Stimulated activated CD8-positive, alpha-beta memory T cell treated with anti-CD3 and anti-CD28 coated beads, Interleukin-15, amount 100 ng/mL, for 24 hours (primary cell): ENCODE data around the gene MIPOL1.
"Not testable (repeated sequence)": the region's sequence is repeated elsewhere in the genome, so short reads cannot be mapped to it uniquely, and the experiment has no call there.

Experiments
- DNase-seq: peaks from one replicate; pipeline ENCODE4 v3.0.0-alpha.2; 2020; ENCODE audit warnings: low read depth

Gene MIPOL1

GRCh38 chr14:37187294-37187693 is 10.4 kb upstream of the MIPOL1 start:
- DNase-seq: no peak

DNA sequence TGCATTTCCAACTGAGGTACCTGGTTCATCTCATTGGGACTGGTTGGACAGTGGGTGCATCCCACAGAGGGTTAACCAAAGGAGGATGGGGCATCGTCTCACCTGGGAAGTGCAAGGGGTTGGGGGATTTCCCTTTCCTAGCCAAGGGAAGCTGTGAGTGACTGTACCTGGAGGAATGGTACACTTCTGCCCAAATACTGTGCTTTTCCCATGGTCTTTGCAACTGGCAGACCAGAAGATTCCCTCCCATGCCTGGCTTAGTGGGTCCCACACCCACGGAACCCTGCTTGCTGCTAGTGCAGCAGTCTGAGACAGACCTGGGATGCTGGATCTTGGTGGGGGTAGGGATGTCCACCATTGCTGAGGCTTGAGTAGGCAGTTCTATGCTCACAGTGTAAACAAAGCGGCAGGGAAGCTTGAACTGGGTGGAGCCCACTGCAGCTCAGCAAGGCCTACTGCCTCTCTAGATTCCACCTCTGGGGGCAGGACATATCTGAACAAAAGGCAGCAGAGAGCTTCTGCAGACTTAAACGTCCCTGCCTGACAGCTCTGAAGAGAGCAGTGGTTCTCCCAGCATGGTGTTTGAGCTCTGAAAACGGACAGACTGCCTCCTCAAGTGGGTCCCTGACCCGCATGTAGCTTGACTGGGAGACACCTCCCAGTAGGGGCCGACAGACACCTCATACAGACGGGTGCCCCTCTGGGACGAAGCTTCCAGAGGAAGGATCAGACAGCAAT is 9.7 kb upstream of the MIPOL1 start:
- DNase-seq: not testable (repeated sequence)

DNA sequence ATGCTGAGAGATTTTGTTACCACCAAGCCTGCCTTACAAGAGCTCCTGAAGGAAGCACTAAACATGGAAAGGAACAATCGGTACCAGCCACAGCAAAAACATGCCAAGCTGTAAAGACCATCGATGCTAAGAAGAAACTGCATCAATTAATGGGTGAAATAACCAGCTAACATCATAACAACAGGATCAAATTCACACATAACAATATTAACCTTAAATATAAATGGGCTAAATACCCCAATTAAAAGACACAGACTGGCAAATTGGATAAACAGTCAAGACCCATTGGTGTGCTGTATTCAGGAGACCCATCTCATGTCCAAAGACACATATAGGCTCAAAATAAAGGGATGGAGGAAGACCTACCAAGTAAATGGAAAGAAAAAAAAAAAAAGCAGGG is 8.0 kb upstream of the MIPOL1 start:
- not testable (repeated sequence) for DNase-seq

GRCh38 chr14:37194698-37195097 is 3.0 kb upstream of the MIPOL1 start:
- no peak for DNase-seq

GRCh38 chr14:37195327-37195726 is 2.4 kb upstream of the MIPOL1 start:
- no peak for DNase-seq

DNA sequence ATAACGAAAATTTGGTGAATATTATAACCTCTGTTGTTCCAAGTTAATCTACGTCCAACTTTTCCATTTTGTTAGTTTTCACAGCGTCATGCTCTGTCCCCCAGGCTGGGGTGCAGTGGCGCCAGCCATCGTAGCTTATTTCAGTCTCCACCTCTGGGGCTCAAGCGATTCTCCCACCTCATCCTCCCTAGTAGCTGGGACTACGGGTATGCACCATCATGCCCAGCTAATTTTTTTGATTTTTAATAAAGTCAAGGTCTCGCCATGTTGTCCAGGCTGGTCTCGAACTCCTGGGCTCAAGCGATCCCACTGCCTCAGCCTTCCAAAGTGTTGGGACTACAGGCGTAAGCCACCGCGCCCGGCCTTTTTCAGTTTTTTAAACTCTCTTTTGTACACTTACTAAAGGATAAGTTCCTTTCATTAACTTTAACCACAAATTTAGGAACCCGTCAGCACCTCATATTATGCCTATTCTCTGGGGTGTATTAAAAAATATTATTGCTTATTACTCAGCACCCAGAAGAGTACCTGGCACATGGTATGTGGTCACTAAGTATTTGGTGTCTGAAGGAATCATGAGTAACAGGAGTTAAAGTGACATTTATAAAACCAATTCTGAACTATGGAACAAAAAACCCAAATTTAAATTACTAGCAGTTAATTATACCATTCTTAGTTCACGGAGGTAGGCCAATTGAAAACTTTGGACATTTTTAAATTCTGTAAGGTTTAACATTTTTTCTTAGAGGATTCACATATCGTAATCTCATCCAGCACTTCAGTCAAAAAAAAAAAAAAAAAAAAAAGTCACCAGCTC is 925 bp upstream of the MIPOL1 start:
- DNase-seq: no peak

DNA sequence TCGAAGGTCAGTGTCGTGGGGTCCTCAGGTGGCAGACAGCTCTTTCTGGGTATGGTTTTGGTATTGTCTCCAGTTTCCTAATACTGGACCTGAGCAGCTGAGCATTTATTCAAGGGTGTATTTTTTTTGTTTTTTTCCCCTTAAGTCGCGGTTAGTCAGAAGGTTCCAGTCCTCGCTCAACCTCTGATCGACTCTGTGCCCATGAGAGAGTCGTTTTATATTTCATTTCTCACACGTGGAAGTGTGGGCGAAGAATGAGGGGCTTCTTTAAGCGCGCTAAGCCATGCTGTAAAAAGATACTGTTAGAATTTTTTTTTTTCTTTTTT is 499 bp downstream of the MIPOL1 start:
- no peak for DNase-seq

GRCh38 chr14:37198907-37199306 is 1.2 kb downstream of the MIPOL1 start:
- no peak for DNase-seq

DNA sequence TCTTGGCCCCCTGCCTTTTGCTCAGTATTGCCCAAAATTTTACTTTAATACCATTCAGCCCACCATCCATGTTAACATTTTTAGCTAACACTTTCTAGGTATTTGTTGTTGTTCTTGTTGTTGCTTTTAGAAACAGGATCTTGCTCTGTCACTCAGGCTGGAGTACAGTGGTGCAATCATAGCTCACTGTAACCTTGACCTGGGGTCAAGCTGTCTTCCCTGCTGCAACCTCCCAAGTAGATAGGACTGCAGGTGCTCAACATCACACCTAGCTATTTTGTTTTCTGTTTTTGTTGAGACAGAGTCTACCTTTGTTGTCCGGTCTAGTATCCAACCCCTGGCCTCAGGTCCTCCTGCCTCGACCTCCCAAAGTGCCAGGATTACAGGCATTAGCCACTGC is 4.0 kb downstream of the MIPOL1 start:
- DNase-seq: no peak

DNA sequence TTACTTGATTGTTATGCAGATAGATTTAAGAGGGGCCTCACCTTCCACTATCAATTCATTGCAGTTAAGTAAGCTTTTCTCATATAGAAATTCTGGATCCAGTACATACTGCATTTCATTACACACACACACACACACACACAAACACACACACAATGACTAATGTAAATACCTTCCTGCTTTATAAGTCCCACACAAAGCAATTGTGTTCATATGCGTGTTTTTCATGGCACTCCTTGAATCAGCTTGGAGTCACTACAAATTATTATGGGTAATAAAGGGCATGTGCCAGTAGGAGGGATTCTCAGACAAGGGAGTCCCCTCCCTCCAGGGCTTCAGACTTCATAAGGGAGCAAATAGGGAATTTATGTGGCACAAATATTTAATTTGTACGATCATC is 4.5 kb downstream of the MIPOL1 start:
- no peak for DNase-seq

GRCh38 chr14:37202812-37203211 is 5.1 kb downstream of the MIPOL1 start:
- no peak for DNase-seq

DNA sequence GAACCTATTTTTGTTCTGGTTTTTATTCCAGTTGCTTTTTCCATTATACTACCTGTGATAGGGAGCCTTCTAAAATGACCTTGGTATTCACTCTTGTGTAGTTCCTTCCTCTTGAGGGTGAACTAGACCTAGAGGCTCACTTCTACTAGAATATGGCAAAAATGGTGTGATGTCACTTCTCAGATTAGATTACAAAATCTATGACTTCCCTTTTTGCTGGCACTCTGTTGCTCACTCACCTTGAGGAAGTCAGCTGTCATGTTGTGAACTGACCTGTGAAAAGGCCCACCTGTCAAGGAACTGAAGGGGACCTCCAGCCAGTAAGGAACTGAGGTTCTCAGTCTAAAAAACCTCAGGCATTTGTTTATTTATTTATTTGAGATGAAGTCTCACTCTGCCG is 5.7 kb downstream of the MIPOL1 start:
- DNase-seq: no peak

- DNase-seq: not testable (repeated sequence)
Measured at GRCh38 chr14:37205623-37206605, 8.2 kb downstream of the MIPOL1 start.

GRCh38 chr14:37209617-37210016 is 11.9 kb downstream of the MIPOL1 start:
- not testable (repeated sequence) for DNase-seq

- DNase-seq: no peak
Measured at GRCh38 chr14:37210448-37210847, 12.7 kb downstream of the MIPOL1 start.

GRCh38 chr14:37213016-37213415 is 15.3 kb downstream of the MIPOL1 start:
- DNase-seq: no peak

DNA sequence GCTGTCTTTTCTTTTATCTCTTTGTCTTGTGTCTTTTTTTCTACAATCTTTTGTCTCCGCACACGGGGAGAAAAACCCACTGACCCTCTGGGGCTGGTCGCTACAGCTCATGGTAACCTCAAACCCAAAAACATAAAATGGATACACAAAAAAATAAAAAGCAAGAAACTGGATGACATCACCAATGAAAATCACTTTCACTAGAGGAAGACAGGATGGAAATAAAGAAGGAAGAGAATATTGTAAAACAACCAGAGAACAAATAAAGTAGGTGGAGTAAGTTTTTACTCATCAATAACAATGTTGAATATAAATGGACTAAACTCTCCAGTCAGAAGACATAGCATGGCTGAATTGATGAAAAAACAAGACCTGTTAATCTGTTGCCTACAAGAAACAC is 17.6 kb downstream of the MIPOL1 start:
- no peak for DNase-seq

- no peak for DNase-seq
Measured at GRCh38 chr14:37221073-37221472, 23.3 kb downstream of the MIPOL1 start.

DNA sequence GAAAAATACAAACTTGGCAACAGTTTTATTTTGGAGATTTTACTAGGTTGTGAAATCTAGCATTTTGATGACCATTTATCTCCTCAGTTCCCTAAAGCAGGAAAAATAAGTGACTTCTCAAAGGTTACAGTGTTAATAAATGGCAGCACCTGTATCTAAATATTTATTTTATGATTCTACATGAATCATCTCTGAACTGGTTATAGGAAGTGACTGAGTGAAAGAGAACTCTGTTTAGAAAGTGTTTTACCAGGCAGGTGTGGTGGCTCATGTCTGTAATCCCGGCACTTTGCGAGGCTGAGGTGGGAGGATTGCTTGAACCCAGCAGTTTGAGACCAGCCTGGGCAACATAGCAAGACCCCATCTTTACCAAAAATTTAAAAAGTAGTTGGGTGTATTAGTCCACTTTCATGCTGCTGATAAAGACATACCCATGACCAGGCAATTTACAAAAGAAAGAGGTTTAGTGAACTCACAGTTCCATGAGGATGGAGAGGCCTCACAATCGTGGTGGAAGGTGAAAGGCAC is 26.3 kb downstream of the MIPOL1 start:
- no peak for DNase-seq

DNA sequence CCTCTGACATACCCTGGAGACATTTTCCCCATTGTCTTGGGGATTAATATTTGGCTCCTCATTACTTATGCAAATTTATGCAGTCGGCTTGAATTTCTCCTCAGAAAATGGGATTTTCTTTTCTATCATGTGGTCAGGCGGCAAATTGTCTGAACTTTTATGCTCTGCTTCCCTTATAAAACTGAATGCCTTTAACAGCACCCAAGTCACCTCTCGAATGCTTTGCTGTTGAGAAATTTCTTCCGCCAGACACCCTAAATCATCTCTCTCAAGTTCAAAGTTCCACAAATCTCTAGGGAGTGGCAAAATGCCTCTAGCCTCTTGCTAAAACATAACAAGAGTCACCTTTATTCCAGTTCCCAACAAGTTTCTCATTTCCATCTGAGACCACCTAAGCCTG is 27.9 kb downstream of the MIPOL1 start:
- DNase-seq: not testable (repeated sequence)

DNA sequence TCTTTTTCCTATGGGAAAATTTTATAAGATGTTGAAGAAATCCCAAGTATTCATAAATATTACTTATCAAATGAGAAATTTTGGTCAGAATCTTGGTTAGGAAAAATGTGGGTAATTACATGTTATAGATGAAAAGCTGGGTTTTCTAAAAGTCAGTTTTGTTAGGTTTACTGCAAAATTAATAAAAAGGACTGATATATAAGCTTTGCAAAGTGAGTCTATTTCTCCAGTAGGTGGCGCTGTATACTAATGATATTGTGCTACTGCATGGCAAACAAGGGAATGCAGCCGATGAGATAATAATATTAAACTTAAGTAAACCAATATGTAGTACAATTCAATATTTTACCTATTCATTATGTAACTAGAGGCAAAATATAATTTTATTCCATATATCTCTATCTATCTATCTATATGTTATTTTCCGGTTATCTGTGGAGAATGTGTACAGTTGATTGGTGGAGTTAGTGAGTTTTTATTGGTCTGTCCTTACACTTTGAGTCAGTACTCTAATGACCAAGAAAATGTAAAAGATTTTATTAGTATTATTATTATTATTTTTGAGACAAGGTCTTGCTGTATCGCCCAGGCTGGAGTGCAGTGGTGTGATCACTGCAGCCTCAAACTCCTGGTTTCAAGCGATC is 32.9 kb downstream of the MIPOL1 start:
- DNase-seq: no peak
